T1000 (cell line): ENCODE results near the gene ACADVL.
A peak's percentile ranks its signal among the peaks of the same experiment; 100 is the strongest.

Experiments
- DNase-seq: peaks from one replicate; lab custom pipeline; 2025; ENCODE audit warnings: mixed read lengths; lab: John Stamatoyannopoulos, UW

The ACADVL gene

DNA sequence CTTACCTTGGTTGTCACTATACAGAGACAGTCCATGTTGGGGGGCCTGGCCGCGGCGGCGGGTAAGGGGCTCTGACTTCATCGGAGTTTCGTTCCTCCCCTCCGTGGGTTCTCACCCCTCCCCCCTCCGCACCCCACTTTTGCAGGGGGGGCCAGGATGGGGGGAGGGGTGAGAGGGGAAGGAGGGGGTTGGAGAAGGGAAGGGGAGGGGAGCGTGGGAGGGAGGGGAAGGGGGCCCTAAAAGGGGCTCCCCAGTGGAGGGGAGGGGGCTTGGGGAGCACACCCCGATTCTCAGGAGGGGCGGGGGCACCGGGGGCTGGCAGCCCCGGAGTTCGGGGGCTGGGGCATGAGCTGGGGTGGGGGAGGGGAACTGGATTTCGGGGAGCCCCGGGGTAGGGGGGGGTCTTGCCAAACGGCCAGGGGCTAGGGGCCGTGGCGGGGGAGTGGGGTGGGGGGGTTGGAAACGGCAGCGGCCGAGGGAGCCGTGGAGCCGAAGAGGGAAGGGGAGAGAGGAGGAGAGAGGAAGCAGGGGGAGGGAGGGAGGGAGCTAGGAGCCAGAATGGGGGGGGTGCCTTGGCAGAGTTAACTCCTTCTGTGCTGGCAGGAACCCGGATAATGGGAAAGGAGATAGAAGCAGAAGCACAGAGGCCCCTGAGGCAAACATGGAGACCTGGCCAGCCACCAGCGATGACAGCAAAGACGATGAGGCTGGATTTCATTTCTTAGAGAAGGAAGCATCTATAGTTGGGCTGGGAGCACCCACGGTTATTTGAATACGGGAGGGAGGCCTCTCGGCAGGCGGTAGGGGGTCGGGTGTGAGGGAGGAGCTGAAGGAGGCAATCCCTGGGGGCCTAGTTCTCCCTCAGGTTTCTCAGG lies 2.4 kb upstream of the ACADVL start:
- peak; percentile 43 for DNase-seq

- DNase-seq: no peak
These were observed 1.6 kb upstream of the ACADVL start for GRCh38 chr17:7218166-7218565.

DNA sequence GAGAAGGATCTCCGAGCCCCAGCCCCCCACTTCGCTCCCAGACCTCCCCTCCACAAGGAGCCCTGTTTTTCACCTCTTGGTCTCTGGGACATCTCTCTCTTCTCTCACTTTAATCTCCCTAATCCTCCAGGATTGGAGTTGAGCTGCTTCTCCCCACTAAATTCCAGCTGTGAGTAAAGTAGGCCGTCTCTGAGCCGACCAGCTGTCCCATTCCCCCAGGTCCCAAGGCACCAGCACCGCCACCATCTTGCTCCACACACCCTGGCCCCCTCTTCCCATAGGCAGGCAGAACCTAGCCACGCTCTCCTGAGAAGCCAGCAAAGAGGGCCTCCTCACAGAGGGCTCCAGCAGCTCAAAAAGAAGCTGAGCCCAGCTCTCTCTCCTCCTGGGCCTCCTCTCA lies 980 bp upstream of the ACADVL start:
- DNase-seq: no peak

GRCh38 chr17:7219229-7219811 lies 418 bp upstream of the ACADVL start:
- no peak for DNase-seq

DNA sequence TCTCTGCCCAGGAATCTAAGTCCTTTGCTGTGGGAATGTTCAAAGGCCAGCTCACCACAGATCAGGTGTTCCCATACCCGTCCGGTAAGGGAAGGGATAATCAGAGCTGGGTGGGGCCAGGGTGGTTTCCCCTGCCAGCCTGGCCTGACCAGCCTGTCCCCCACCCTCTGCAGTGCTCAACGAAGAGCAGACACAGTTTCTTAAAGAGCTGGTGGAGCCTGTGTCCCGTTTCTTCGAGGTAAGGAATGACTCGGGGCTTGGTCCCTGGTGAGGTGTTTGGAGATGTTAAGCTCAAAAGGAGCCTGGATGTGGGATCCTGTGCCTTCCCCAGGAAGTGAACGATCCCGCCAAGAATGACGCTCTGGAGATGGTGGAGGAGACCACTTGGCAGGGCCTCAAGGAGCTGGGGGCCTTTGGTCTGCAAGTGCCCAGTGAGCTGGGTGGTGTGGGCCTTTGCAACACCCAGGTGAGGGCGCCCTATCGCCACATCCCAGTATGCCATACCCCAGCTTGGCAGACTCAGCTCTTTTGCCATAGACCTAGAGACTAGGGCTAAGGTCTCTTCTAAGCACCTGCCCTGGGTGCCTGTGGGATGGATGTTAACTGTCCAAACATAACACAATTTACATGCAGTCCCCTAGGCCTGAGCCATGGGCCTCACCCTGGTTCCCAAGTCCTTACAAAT lies 997 bp downstream of the ACADVL start:
- DNase-seq: peak; percentile 51

DNA sequence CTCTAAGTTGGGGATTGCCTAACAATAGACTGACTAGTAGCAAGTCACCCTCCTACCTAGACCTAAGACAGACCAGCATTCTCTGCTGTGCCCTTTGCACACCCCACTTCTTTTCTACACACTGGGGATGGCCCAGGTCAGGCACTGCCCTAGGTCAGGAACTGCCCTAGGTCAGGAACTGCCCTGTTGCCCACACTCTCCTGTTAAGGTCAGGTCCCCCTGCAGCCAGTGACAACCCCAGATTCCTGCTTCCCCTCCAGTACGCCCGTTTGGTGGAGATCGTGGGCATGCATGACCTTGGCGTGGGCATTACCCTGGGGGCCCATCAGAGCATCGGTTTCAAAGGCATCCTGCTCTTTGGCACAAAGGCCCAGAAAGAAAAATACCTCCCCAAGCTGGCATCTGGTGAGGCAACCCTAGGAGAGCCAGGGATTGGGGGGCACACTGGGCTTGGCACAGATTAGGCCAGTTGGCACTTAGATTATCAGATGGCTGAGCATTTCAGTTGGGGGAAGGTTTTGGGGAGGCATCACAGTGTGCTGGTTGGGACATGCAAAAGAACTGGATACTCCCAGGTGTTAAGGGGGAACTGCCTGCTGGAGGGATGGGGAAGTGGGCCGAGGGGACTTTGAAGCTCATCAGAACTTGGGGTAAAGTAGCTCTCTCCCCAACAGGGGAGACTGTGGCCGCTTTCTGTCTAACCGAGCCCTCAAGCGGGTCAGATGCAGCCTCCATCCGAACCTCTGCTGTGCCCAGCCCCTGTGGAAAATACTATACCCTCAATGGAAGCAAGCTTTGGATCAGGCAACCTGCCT lies 1.7 kb downstream of the ACADVL start:
- no peak for DNase-seq

DNA sequence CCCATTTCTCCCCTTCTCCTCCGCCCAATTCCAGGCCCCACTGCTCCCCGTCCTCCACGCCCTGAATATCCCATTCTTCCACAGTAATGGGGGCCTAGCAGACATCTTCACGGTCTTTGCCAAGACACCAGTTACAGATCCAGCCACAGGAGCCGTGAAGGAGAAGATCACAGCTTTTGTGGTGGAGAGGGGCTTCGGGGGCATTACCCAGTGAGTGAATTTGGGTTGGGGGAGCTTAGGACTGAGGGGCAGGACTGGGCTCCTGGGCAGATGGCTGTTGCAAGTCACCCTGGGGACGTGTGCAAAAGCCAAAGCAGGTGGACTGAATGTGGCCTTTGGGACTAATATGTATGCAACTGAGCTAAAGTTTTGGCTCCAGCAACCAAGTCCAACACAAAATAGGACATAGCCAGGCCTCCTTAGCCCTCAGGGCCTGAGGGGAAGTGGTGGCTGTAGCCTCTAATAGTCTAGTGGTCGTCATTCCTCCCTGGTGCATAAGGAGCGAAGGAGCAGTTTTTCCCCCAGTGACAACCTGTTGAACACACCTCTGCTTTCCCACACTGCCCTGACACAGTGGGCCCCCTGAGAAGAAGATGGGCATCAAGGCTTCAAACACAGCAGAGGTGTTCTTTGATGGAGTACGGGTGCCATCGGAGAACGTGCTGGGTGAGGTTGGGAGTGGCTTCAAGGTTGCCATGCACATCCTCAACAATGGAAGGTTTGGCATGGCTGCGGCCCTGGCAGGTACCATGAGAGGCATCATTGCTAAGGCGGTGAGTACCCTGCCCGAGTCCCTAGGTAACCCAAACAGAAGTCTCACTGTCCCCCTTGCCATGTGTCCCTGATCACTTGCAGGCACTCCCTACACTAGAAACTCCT lies 2.6 kb downstream of the ACADVL start:
- no peak for DNase-seq

- no peak for DNase-seq
These were observed 3.2 kb downstream of the ACADVL start for GRCh38 chr17:7222972-7223292.

DNA sequence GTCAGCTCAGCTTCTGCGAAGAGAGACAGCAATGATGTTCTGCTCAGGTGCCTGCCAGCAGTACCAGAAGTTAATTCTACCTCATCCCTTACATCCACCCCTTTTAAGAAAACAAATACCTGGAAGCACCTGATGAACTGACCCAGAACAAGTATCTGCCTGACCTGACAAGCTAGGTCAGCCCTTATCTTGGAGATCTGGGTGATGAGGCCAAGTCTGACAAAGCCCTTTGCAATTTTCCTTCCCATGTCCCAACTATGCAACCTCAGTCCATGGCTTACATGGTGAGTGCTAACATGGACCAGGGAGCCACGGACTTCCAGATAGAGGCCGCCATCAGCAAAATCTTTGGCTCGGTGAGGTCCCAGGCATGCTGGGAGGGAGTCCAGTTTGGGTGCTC lies 3.6 kb downstream of the ACADVL start:
- DNase-seq: no peak

GRCh38 chr17:7224110-7224509 lies 4.4 kb downstream of the ACADVL start:
- DNase-seq: no peak

DNA sequence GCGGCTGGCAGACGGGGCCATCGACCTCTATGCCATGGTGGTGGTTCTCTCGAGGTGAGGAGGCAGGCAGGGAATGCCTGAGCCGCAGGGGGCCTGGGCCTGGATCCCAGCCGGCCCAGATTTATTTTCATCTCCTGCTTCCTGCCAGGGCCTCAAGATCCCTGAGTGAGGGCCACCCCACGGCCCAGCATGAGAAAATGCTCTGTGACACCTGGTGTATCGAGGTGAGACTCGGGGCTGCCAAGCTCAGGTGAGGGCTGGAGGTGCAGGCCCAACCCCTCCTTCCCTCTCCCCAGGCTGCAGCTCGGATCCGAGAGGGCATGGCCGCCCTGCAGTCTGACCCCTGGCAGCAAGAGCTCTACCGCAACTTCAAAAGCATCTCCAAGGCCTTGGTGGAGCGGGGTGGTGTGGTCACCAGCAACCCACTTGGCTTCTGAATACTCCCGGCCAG lies 4.9 kb downstream of the ACADVL start:
- no peak for DNase-seq

GRCh38 chr17:7225711-7226331 lies 6.1 kb downstream of the ACADVL start:
- DNase-seq: no peak

GRCh38 chr17:7226721-7227710 lies 7.3 kb downstream of the ACADVL start:
- no peak for DNase-seq

- DNase-seq: no peak
These were observed 9.2 kb downstream of the ACADVL start for GRCh38 chr17:7228920-7229319.

DNA sequence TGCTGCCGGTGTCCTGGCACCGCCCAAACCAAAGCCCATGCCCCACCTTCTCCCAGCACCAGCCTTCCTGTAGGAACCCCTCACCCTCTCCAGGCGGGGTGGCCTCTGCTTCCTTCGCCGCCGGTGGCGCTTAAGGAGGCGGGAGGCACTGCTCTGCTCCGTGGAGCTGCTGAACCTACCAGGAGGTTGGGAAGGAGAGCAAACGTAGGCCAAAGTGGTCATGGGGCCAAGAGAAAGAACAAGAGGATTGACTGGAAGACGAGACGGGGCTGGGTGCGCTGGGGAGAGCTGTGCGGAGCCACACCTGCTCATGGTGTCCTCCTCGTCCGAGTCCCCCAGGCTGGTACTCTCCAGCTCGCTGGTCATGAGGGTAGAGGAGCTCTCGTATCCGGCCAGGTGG lies 9.8 kb downstream of the ACADVL start:
- no peak for DNase-seq

- no peak for DNase-seq
These were observed 12.4 kb downstream of the ACADVL start for GRCh38 chr17:7232114-7232513.

GRCh38 chr17:7233701-7234082 lies 14.0 kb downstream of the ACADVL start:
- DNase-seq: no peak

GRCh38 chr17:7234083-7234951 lies 14.6 kb downstream of the ACADVL start, which contains the start of gene DVL2:
Gene DVL2, minus strand, starts transcription at chr17:7234517. Its CDS starts 255 bp downstream, at chr17:7234262.
- DNase-seq: peak; percentile 90
